ENCODE data around the gene NAIF1.

Gene NAIF1

GRCh38 chr9:128101690-128102089 is 34.6 kb upstream of the NAIF1 start:
- TF ChIP-seq, protein P1, sequence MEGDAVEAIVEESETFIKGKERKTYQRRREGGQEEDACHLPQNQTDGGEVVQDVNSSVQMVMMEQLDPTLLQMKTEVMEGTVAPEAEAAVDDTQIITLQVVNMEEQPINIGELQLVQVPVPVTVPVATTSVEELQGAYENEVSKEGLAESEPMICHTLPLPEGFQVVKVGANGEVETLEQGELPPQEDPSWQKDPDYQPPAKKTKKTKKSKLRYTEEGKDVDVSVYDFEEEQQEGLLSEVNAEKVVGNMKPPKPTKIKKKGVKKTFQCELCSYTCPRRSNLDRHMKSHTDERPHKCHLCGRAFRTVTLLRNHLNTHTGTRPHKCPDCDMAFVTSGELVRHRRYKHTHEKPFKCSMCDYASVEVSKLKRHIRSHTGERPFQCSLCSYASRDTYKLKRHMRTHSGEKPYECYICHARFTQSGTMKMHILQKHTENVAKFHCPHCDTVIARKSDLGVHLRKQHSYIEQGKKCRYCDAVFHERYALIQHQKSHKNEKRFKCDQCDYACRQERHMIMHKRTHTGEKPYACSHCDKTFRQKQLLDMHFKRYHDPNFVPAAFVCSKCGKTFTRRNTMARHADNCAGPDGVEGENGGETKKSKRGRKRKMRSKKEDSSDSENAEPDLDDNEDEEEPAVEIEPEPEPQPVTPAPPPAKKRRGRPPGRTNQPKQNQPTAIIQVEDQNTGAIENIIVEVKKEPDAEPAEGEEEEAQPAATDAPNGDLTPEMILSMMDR (IDR thresholded peaks at IDR 0.05; ENCODE audit: control extremely low read depth, extremely low read depth, low read depth, missing control alignments): no peak
- ChIA-PET CTCF (interaction anchor here (1.6 to 5.5 kb wide), 3 partner anchors 14 to 158 kb away, joined by 4 to 53 read pairs (median 9); no protein-coding TSS in a partner anchor), POLR2A (no interaction called here)
- no peak for DNase-seq (ENCODE audit: extremely low spot score)

- CTCF ChIA-PET: interaction anchor here (1.5 to 11.7 kb wide), 4 partner anchors 14 to 158 kb away, joined by 4 to 105 read pairs (median 7); no protein-coding TSS in a partner anchor
- POLR2A ChIA-PET: no interaction called here
- TF ChIP-seq, protein P1 (IDR thresholded peaks at IDR 0.05; ENCODE audit: control extremely low read depth, extremely low read depth, low read depth, missing control alignments): no peak
- no peak for DNase-seq (ENCODE audit: extremely low spot score)
Observed at GRCh38 chr9:128101231-128101661, 34.1 kb upstream of the NAIF1 start.

GRCh38 chr9:128100581-128100980 is 33.5 kb upstream of the NAIF1 start:
- DNase-seq (ENCODE audit: extremely low spot score): no peak
- TF ChIP-seq, protein P1 (IDR thresholded peaks at IDR 0.05; ENCODE audit: control extremely low read depth, extremely low read depth, low read depth, missing control alignments): no peak
- ChIA-PET POLR2A (no interaction called here), CTCF (interaction anchor here (1.5 to 11.7 kb wide), 4 partner anchors 15 to 157 kb away, joined by 4 to 105 read pairs (median 7); no protein-coding TSS in a partner anchor)

DNA sequence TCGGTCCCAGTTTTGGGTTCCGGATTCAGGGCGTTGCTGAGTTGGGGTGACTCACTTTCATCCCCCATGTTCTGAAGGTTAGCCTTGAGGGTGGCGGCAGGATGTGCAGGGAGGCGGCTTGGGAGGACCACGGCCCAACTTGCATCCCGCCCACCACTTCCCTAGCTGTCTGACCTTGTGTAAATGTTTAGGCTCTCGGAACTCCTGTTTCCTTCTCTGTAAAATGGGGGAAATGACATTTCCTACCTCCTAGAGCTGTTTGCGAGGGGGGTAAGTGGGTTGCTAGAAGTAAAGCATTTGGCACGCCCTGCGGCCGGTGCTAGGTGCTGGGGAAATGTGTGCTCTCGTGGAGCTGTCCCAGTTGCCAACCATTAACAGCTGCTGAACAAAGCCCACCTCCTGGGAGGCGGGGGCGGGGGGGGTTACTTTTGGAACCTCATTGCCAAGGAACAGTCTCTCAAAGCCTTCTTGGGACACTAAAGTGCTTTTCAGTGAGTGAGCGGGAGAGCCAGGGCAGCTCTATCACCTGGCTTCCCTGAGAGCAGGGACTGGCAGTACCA is 32.9 kb upstream of the NAIF1 start:
- ChIA-PET POLR2A (no interaction called here), CTCF (interaction anchor here (1.5 to 11.7 kb wide), 4 partner anchors 15 to 156 kb away, joined by 4 to 105 read pairs (median 7); no protein-coding TSS in a partner anchor)
- TF ChIP-seq, protein P1 (IDR thresholded peaks at IDR 0.05; ENCODE audit: control extremely low read depth, extremely low read depth, low read depth, missing control alignments): no peak
- DNase-seq (ENCODE audit: extremely low spot score): no peak

DNA sequence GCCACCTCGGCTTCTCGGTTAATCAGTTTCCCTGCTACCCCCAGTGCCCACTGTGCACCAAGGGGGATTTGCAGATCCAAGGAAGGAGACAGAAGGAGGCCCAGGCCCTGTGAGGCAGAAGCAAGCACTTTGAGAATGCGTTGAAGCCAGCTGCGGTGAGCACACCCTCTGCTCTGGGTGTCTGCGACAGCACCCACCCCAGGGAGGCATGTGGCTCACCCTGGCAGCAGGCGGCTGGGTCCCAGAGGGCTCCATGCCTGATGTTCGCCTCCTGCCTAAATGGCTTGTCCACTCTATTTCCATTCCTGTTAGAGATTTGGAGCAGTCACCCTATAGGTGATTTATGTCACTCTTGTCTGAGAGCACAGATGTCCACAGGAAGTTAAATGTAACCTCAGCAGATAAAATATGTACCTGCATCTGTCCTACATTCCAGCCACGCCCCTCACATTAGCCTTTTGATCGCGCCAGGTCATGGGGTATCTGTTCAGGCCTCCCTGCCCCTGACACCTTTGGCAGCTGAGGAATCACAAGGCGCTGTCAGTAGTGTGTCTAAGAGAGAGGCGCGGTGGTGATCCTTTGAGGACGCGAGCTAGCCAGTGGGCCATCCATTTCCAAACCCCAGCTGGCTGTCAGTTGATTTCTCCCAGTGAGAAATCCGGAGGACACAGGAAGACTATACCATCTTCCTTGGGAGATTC is 32.3 kb upstream of the NAIF1 start:
- TF ChIP-seq, protein P1 (IDR thresholded peaks at IDR 0.05; ENCODE audit: control extremely low read depth, extremely low read depth, low read depth, missing control alignments): no peak
- CTCF ChIA-PET: interaction anchor here (1.5 to 11.7 kb wide), 3 partner anchors 16 to 157 kb away, joined by 3 to 105 read pairs (median 9); no protein-coding TSS in a partner anchor
- POLR2A ChIA-PET: no interaction called here
- DNase-seq (ENCODE audit: extremely low spot score): no peak

DNA sequence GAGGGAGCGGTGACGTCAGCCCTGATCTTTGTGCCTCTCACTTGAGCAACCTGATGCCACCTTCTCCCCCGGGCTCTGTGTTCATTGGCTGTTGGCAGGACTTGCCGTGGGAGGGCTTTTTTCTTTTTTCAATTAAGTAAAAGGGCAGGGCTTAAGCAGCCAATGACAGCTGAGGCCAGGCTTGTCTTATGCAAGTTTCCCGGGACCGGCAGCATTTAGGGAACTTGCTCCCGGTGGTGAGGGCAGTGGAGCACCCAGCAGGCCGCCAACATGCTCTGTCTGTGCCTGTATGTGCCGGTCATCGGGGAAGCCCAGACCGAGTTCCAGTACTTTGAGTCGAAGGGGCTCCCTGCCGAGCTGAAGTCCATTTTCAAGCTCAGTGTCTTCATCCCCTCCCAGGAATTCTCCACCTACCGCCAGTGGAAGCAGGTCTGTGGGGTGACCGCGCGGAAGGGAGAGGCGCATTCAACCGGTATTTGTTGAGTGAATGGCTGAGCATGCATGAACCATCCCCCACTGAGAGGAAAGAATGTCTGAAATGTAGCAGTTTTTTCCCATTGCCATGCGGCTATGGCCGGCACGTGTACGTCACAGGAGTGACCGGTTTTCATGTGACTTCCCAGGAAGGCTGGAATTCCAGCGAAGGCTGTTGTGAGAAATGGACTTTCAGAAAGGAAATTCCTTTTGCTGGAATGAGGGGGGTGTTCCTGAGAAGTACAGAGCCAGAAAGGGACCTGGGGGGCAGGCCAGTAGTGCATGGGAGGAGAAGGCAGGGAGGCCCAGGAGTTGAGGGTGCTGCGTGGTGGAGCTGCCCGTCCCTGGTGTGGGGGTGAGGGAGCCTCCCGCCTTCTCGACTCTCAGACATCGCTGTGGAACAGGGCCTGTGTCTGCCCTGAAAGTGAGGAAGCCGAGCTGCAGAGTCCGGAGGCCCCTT is 31.4 kb upstream of the NAIF1 start:
- no peak for DNase-seq (ENCODE audit: extremely low spot score)
- ChIA-PET POLR2A (no interaction called here), CTCF (interaction anchor here (1.5 to 11.7 kb wide), 2 partner anchors 17 to 156 kb away, joined by 3 to 105 read pairs; no protein-coding TSS in a partner anchor)
- TF ChIP-seq, protein P1 (IDR thresholded peaks at IDR 0.05; ENCODE audit: control extremely low read depth, extremely low read depth, low read depth, missing control alignments): no peak
